NB4 (cell line): ENCODE measurements around the gene PRDM7.

Experiments used
- DNase-seq: peaks from one replicate; pipeline ENCODE4 v3.0.0; 2010; ENCODE audit warnings: low read depth
- H3K4me3 ChIP-seq: one replicate; pipeline ENCODE4 v1.5.1; 2011; ENCODE audit warnings: mild to moderate bottlenecking, low read depth, low read length, moderate library complexity
- MYC ChIP-seq: IDR thresholded peaks from 2 replicates; pipeline ENCODE4 v1.6.1; 2011; ENCODE audit warnings: low read depth, low read length
- POLR2A ChIP-seq: IDR thresholded peaks from 2 replicates; pipeline ENCODE4 v1.6.1; 2011; ENCODE audit warnings: mild to moderate bottlenecking; ENCODE audit not compliant: insufficient read length; ENCODE audit errors: extremely low read depth
- TF ChIP-seq, protein P1 (sequence below): IDR thresholded peaks from 2 replicates; pipeline ENCODE4 v1.6.1; 2011; ENCODE audit warnings: low read depth, low read length
- TF ChIP-seq, protein P2 (sequence below): IDR thresholded peaks from one replicate; pipeline ENCODE4 v1.5.1; 2012; ENCODE audit warnings: low read depth, low read length

The PRDM7 gene

DNA sequence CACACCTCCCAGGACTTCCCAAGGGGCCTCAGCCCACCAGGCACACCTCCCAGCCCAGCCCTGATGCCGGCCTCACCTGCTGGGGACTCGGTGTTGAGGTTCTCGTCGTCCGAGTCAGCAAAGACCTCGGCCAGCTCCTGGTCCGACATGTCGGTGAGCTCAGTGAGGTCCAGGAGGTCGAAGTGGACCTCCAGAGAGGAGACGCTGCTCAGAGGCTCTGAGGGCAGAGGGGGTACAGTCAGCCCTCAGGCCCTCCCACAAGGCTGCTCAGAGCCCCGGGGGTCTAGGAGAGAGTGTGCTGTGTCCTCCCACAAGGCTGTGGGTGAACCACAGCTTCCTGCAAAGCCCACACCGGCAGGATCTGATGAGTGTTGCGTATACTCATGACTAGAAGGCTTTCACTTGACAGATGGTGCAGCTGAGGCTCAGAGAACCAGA, 68.4 kb downstream of the PRDM7 start:
- peak overlapping the region; percentile 54 for H3K4me3 ChIP-seq
- DNase-seq: peak; percentile 99
- TF ChIP-seq, protein P1, sequence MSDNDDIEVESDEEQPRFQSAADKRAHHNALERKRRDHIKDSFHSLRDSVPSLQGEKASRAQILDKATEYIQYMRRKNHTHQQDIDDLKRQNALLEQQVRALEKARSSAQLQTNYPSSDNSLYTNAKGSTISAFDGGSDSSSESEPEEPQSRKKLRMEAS: peak; percentile 69
- TF ChIP-seq POLR2A (no peak), MYC (peak; percentile 64; the same call in 1 of the 2 replicates)
- TF ChIP-seq, protein P2, sequence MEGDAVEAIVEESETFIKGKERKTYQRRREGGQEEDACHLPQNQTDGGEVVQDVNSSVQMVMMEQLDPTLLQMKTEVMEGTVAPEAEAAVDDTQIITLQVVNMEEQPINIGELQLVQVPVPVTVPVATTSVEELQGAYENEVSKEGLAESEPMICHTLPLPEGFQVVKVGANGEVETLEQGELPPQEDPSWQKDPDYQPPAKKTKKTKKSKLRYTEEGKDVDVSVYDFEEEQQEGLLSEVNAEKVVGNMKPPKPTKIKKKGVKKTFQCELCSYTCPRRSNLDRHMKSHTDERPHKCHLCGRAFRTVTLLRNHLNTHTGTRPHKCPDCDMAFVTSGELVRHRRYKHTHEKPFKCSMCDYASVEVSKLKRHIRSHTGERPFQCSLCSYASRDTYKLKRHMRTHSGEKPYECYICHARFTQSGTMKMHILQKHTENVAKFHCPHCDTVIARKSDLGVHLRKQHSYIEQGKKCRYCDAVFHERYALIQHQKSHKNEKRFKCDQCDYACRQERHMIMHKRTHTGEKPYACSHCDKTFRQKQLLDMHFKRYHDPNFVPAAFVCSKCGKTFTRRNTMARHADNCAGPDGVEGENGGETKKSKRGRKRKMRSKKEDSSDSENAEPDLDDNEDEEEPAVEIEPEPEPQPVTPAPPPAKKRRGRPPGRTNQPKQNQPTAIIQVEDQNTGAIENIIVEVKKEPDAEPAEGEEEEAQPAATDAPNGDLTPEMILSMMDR: no peak

DNA sequence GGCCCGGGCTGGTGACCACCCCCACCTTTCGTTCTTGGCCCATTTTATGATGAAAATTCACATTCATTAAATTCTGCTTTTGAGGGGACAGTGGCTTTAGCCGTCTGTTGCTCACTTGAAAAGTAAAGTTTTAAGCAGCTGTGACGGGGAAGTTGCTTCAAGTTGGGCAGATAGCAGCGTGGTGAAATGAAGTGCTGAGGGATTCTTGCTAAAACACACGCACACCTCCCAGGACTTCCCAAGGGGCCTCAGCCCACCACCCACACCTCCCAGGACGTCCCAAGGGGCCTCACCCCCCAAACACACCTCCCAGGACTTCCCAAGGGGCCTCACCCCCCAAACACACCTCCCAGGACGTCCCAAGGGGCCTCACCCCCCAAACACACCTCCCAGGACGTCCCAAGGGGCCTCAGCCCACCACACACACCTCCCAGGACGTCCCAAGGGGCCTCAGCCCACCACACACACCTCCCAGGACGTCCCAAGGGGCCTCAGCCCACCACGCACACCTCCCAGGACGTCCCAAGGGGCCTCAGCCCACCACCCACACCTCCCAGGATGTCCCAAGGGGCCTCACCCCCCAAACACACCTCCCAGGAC, 69.4 kb downstream of the PRDM7 start:
- peak overlapping the region; percentile 25 for H3K4me3 ChIP-seq
- DNase-seq: peak; percentile 78
- TF ChIP-seq, protein P1: 0 out of 2 replicates have a peak, but pooled peaks have one; percentile 21

DNA sequence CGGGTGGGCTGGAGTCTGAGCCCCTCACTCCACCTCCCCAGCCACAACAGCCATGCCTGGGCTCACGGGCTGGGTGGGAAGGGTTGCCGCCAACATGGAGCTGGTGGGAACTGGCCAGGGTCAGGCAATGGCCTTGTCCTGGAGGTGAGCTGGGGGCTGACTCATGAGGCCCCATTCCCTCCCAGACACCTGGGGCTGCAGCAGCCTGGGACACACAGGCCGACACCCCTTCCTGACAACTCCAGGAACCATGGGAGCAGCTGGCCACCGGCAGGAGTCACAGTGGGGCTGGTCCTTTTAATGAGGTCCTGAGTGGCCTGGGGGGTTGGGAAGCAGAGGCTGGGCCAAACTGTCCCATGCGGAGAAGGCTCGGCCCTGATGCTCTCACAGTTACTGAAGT, 70.1 kb downstream of the PRDM7 start:
- TF ChIP-seq, protein P1: no peak
- TF ChIP-seq POLR2A (no peak), MYC (no peak)
- TF ChIP-seq, protein P2: no peak
- DNase-seq: no peak
- H3K4me3 ChIP-seq: no peak overlapping the region
